Hematopoietic multipotent progenitor cell (in vitro differentiated cells): Measurements from ENCODE around the gene ZMYND15. TPM values are rescaled to one million over a fixed set of nuclear protein-coding genes. Genes with fewer than 3 reads are reported as not detected.

Source experiments
- DNase-seq, 3 donors: peaks; one replicate each; pipeline ENCODE4 v3.0.0-alpha.2; 2011 to 2015; ENCODE audit warnings: low read depth in 2 of 3, low spot score in 2 of 3
- total RNA-seq: library from RNA; depleted of rRNA; stranded (reverse); fragments of >200 nt; gene quantifications from one replicate; pipeline ENCODE4 v1.2.3, GENCODE V29; 2012

ZMYND15 gene
- total RNA-seq, 1 donor, result under 0.01 TPM

DNA sequence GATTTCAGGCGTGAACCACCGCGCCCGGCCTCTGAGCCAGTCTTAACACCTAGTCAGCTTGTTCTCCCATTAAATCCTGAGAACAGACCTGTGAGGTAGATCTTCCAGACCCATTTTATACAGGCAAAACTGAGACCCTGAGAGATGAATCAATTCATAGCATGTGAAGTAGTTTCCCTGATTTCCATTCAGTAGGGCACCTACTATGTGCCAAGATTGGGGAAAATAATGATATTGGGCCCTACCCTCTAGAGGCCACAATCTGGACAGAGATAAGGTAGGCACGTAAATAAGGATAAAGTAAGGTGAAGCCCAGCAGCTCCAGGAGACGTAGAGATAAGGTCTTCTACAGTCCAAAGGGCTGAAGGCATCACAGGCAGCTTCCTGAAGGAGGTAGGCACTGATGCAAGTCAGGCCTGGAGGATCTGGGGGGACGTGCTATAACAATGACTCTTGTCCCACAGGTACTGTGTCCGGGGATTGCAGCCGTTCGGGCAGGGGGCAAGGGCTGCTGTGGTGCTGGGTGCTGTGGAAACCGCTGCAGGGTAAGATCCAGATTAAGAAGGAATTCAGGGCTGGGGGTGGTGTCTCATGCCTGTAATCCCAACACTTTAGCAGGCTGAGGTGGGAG lies 40.8 kb downstream of the ZMYND15 start:
- DNase-seq, result no peak

DNA sequence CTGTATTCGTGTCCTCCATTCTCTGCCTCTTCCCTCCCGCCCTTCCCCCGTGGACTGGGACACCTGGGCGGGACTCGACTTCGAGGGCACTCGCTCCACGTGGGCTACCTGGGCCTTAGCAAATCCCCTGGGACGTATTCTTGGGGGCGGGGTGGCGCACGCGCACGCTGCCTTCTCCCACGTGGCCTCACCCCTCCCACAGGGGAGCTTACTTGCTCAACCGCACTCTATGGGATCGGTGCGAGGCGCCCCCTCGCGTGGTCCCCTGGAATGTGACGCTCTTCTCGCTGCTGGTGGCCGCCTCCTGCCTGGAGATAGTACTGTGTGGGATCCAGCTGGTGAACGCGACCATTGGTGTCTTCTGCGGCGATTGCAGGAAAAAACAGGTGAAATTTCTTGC lies 43.0 kb downstream of the ZMYND15 start:
- no peak for DNase-seq

DNA sequence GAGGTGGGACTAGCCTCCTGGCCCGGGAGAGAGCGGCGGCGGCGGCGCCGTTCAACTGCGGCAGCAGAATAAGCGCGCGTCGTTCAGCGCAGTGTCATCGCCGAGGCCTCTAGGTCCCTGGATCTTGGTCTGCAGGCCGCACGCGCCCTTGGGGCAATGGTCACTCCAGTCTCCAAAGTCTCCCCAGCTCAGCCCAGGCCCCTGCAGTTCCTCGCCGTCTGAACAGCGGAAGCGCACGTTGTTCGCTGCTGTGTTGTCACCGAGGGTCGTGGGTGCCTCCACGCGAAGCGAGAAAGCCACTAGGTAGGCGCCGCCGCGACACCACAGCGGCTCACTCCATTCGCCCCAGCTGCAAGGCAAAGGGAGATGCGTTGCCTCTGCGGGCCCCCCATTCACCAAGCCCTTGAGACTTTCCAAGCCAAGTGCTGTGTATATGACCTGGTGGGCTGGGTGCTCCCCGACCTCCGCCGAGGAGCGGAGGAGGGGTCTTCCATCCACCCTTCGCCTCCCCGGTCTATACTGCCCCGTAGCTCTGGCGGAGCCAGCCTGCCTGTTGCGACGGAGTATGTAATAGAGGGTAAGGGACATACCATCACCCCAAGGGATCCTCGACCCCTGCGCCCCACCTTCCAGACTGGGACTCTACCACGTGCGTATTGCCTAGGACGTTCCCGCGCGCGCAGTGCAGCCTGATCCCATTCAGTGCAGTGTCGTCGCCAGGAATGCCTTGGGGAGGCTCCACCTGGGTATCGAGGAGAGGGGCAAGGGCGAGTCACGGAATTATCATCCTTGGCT lies 45.9 kb downstream of the ZMYND15 start:
- no peak for DNase-seq

DNA sequence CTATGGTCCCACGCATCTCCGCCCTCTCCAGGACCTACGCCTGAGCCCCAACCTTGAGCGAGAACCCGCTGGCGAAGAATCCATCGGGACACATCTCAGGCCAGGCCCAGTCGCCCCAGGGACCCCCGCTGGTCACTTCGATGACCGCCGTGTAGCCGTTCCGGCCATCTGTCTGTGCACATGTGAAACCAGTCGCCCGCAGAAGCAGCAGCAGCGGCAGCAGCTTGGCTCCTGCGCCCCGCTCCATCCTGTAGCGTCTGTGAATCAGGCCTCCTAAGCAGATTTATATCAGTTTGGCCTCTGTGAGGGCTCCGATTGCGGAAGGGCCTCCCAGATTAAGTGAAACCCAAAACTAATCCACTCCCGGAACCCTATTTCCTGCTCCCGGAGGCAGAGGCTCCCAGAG lies 46.5 kb downstream of the ZMYND15 start, which contains the start of gene VMO1:
Gene VMO1 (minus strand): TSS at position 259 of the 406 bp plus-strand sequence. CDS start 12 bp downstream, at position 247.
- peak in 1 of 3 donors; percentile 46 for DNase-seq

DNA sequence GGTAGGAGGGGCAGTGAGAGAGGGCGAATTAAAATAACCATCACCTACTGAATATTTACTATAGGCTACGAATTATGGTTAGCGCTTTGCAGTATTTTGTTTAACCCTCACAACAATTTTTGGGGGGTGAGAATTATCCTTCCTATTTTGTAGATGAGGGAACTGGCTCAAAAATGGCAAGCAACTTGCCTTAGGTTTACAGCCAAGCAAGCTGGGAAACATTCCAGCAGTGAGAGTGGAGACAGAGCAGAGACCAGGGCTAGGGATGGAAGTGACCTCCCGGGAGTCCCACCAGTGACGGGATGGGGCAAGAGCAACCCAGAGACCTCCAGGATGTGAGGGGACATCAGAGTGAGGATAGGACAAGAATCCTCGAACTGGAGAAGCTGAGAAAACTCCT lies 46.9 kb downstream of the ZMYND15 start:
- DNase-seq, result no peak

DNA sequence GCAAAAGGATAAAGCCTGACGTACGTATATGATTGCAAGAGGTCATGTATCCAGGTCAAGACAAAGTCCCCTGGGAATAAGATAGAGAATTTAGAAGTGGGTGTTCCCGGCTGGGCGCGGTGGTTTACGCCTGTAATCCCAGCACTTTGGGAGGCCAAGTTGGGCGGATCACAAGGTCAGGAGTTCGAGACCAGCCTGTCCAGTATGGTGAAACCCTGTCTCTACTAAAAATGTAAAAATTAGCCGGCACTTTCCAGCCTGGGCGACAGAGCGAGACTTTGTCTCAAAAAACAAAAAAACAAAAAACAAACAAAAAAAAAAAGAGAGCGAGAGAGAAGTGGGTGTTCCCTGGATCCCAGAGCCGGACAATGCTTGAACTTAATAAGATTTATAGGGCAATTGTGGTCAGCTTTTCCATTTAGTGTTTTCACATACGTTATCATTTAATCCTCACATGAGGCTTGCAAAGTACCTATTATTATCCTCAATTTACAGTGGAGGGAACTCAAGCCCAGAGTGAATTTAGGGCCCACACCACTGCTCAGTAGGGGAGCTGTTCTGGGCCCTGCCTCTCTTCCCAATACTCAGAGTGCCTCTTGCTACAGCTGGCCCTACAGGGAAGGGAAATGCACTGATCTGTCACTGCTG lies 48.6 kb downstream of the ZMYND15 start:
- DNase-seq, result no peak

DNA sequence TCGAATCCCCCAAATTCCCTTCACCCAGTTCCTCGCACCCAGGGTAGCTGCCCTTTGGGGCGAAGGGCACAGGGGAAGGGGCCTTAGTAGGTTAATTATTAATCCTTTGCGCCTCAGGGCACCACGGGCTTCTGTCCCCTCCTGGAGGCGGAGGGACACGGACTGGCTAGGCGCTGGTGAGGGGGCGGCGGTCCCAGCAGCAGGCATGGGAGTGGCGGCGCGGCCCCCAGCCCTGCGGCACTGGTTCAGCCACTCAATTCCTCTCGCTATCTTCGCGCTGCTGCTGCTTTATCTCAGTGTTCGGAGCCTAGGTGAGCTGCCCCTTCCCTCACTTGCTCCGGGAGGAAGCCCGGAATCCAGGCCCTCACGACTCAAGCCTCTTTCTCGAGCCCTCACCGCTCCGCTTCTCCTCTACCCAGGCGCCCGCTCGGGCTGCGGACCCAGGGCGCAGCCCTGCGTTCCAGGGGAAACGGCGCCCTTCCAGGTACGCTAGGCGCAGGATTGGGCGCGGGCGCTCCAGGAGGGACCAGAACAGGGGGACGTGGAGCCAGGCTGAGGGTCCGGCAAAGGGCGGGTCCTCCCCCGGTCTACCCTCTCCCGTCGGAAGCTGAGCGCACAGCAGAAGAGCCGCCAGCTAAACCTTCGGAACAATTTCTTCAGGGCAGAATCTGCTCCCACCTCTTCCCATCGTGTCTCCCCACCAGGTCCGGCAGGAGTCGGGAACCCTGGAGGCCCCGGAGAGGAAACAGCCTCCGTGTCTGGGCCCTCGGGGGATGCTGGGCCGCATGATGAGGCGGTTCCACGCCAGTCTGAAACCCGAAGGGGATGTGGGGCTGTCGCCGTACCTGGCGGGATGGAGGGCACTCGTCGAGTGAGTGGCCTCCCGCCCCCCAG lies 49.4 kb downstream of the ZMYND15 start, which contains the start of gene GLTPD2:
Gene GLTPD2 (plus strand): TSS at position 158 of the 894 bp plus-strand sequence. CDS start 48 bp downstream, at position 206.
- no peak for DNase-seq

DNA sequence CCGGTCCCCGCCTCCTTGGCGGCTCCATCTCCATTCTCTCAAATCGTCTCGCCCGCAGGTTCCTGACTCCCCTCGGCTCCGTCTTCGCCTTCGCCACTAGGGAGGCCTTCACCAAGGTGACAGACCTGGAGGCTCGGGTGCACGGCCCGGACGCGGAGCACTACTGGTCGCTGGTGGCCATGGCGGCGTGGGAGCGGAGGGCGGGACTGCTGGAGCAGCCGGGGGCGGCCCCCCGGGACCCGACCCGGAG lies 50.0 kb downstream of the ZMYND15 start:
- peak in 1 of 3 donors; percentile 60 for DNase-seq

DNA sequence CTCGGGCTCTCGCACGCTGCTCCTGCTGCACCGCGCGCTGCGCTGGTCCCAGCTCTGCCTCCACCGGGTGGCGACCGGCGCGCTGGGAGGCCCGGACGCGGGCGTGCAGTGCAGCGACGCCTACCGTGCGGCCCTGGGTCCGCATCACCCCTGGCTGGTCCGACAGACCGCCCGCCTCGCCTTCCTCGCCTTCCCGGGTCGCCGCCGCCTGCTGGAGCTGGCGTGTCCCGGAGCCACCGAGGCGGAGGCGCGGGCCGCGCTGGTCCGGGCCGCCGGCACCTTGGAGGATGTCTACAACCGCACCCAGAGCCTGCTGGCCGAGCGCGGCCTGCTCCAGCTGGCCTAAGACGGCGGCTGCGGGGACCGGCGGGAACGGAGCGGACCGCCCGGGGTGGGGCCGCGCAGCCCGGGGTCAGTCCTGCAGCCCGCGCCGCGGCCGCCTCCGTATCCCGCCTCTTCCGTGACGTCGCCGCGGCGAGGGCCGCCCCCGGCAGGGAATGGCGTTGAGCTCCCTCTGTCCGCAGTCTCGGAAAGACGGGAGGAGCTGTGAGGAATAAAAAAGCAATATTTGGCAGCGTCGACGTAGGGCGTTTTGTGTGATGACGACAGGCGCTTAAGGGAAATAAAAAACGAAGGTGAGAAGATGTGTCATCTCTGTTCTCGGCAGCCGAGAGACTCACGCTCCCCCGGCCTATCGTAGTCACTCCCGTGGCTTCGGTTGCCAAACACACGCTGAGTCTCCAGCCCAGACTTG lies 50.5 kb downstream of the ZMYND15 start:
- DNase-seq, result peak; percentile 65 to 78 (median 67)

DNA sequence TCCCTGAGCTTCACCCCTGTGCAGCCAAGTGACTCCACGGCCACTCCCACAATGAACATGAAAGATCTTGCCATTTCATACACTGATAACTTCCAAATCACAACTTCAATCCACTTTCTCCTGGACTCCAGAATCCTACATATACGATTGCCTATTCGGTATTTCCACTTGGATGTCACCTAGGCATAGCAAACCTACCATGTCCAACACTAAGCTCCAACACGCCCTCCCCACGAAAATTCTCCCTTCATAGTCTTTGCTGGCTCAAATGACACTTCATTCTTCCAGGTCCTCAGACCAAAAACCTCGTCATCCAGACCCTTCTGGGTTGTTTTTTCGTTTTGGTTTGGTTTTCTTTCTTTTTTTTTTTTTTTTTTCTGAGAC lies 51.1 kb downstream of the ZMYND15 start:
- no peak for DNase-seq

DNA sequence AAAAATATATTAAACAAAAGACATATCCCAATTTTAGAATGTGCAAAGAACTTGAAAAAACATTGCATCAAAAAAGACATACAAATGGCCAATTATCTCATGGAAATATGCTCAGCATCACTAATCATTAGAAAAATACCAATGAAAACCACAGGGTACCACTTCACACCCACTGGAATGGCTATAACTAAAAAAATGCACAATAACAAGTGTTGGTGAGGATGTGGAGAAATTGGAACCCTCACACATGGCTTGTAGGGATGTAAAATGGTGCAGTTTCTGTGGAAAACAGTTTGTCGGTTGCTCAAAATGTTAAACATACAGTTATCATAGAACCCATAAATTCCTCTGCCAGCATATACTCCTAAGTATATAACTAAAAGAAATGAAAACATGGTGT lies 55.5 kb downstream of the ZMYND15 start:
- no peak for DNase-seq

Other genes starting within 250 kb of the ZMYND15 start
- 101 TPM for gene SPNS2, start 241.0 kb upstream of the ZMYND15 start, total RNA-seq
- gene MYBBP1A, start 184.4 kb upstream of the ZMYND15 start, total RNA-seq, result 58.4 TPM
- gene GGT6, start 179.3 kb upstream of the ZMYND15 start, total RNA-seq, result not detected
- gene SMTNL2, start 155.3 kb upstream of the ZMYND15 start, total RNA-seq, result not detected
- gene ALOX15, start 98.2 kb upstream of the ZMYND15 start, total RNA-seq, result 0.27 TPM
- gene PELP1, start 35.7 kb upstream of the ZMYND15 start, total RNA-seq, result 52.5 TPM
- 63.0 TPM for gene ARRB2, start 29.2 kb upstream of the ZMYND15 start, total RNA-seq
- 12.9 TPM for gene MED11, start 8.4 kb upstream of the ZMYND15 start, total RNA-seq
- gene CXCL16, start 95 bp downstream of the ZMYND15 start, total RNA-seq, result 0.27 TPM
- not detected for gene TM4SF5, start 32.1 kb downstream of the ZMYND15 start, total RNA-seq
- gene VMO1, start 46.5 kb downstream of the ZMYND15 start, total RNA-seq, result not detected
- gene GLTPD2, start 49.1 kb downstream of the ZMYND15 start, total RNA-seq, result not detected
- 116 TPM for gene PSMB6, start 56.3 kb downstream of the ZMYND15 start, total RNA-seq
- 5.9 TPM for gene PLD2, start 67.3 kb downstream of the ZMYND15 start, total RNA-seq
- gene MINK1, start 93.5 kb downstream of the ZMYND15 start, total RNA-seq, result 21.0 TPM
- gene C17orf107, start 159.7 kb downstream of the ZMYND15 start, total RNA-seq, result 18.3 TPM
- gene CHRNE, start 163.3 kb downstream of the ZMYND15 start, total RNA-seq, result 5.4 TPM
- 2.2 TPM for gene GP1BA, start 192.4 kb downstream of the ZMYND15 start, total RNA-seq
- gene SLC25A11, start 200.2 kb downstream of the ZMYND15 start, total RNA-seq, result 78.6 TPM
- gene RNF167, start 200.4 kb downstream of the ZMYND15 start, total RNA-seq, result 27.5 TPM
- 429 TPM for gene PFN1, start 208.7 kb downstream of the ZMYND15 start, total RNA-seq
- gene ENO3, start 211.3 kb downstream of the ZMYND15 start, total RNA-seq, result 2.4 TPM
- gene SPAG7, start 228.0 kb downstream of the ZMYND15 start, total RNA-seq, result 31.2 TPM
- 6.2 TPM for gene CAMTA2, start 247.8 kb downstream of the ZMYND15 start, total RNA-seq